ENCODE results near the gene AMPD3.

Gene AMPD3

DNA sequence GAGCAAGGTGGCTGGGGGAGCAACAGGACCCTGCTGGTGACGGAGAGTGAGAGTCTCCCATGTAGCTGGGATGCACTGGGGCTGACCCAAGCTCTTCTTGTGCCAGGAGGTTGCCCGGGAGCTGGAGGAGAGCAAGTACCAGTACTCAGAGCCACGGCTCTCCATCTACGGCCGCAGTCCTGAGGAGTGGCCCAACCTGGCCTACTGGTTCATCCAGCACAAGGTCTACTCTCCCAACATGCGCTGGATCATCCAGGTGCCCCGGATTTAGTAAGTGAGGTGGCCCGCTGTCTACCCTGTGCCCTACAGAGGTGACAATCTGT lies 40.4 kb downstream of the AMPD3 start:
- DNase-seq (ENCODE audit: low read depth) = no peak
- TF ChIP-seq, protein P1, sequence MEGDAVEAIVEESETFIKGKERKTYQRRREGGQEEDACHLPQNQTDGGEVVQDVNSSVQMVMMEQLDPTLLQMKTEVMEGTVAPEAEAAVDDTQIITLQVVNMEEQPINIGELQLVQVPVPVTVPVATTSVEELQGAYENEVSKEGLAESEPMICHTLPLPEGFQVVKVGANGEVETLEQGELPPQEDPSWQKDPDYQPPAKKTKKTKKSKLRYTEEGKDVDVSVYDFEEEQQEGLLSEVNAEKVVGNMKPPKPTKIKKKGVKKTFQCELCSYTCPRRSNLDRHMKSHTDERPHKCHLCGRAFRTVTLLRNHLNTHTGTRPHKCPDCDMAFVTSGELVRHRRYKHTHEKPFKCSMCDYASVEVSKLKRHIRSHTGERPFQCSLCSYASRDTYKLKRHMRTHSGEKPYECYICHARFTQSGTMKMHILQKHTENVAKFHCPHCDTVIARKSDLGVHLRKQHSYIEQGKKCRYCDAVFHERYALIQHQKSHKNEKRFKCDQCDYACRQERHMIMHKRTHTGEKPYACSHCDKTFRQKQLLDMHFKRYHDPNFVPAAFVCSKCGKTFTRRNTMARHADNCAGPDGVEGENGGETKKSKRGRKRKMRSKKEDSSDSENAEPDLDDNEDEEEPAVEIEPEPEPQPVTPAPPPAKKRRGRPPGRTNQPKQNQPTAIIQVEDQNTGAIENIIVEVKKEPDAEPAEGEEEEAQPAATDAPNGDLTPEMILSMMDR (conservative IDR thresholded peaks at IDR 0.05; ENCODE audit: low read length) = no peak
- H3K4me3 ChIP-seq (ENCODE audit: low read length) = no peak overlapping the region

DNA sequence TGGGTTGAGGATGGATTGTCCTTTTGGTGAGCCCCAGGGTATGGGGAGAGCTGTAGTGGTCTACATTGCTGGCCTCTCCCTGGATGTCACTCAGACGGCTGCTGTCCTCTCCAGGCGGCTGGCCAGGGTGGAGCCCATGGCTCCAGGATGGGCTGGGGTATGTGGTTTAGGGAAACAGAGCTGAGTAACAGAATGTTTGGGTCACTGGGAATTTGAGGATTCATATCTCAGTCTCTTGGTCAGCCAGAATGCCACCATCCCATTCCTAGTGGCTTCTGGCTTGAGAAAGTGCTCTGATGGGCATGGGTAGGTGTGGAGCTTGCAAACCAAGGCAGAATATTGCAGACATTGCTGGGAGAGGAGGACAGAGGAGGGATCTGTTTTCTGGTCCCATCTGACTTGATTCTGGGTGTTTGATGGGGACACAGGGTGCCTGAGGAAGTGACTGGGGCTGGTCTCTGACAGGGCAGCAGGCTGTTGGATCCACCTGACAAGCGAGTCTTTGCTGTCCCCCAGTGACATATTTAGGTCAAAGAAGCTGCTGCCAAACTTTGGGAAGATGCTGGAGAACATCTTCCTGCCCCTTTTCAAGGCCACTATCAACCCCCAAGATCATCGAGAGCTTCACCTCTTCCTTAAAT lies 41.4 kb downstream of the AMPD3 start:
- DNase-seq (ENCODE audit: low read depth) = no peak
- no peak overlapping the region for H3K4me3 ChIP-seq (ENCODE audit: low read length)
- TF ChIP-seq, protein P1 (conservative IDR thresholded peaks at IDR 0.05; ENCODE audit: low read length) = no peak

DNA sequence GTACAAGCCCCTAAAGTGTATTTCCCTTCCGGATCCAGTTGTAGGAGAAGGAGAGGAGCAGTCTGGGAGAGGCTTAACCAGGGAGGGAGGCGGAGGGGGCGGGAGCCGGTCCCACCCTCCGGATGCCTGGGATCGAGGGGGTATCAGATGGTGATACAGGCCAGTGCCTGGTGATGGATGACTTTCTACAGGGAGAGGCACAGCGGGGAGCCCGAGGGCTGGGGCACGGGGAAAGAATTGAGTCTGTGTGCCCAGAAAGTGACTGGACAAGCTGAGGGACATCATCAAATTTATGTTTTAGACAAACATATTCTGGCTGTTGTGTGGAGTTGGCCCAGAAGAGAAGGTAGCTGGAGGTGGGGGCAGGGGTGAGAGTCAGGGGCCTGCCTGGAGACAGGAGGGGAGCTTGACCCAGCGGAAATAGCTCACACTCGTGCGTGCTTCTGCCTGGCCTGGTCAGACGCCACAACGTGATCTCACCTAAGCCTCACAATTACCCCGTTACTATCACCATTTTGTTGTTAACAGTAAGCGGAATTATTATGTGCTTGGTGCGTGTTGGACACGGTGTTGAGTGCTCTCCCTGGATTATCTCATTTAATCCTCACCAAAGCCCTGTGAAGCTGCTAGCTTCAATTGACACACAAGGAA lies 42.4 kb downstream of the AMPD3 start:
- no peak overlapping the region for H3K4me3 ChIP-seq (ENCODE audit: low read length)
- TF ChIP-seq, protein P1 (conservative IDR thresholded peaks at IDR 0.05; ENCODE audit: low read length) = no peak

DNA sequence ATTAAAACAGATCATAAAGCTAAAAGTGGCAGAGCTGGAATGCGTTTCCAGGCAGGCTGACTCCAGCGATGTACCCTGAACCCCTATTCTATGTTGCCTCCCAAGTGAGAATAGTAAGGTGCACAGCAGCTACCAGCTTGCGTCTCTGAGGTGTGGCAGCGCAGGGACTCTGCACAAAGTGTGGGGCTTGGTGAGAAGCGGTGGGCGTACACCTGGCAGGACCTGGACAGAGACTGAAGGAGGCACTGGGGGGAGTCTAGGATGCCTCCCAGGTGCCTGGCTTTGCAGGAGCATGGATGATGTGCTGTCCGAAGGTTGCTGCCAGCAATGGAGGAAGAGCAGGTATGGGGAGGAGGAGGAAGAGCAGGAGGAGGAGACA lies 42.9 kb downstream of the AMPD3 start:
- H3K4me3 ChIP-seq (ENCODE audit: low read length) = no peak overlapping the region
- DNase-seq (ENCODE audit: low read depth) = no peak
- TF ChIP-seq, protein P1 (conservative IDR thresholded peaks at IDR 0.05; ENCODE audit: low read length) = no peak

More for the DNA sequence above, 42.4 kb downstream of the AMPD3 start:
- DNase-seq (ENCODE audit: low read depth) = no peak

DNA sequence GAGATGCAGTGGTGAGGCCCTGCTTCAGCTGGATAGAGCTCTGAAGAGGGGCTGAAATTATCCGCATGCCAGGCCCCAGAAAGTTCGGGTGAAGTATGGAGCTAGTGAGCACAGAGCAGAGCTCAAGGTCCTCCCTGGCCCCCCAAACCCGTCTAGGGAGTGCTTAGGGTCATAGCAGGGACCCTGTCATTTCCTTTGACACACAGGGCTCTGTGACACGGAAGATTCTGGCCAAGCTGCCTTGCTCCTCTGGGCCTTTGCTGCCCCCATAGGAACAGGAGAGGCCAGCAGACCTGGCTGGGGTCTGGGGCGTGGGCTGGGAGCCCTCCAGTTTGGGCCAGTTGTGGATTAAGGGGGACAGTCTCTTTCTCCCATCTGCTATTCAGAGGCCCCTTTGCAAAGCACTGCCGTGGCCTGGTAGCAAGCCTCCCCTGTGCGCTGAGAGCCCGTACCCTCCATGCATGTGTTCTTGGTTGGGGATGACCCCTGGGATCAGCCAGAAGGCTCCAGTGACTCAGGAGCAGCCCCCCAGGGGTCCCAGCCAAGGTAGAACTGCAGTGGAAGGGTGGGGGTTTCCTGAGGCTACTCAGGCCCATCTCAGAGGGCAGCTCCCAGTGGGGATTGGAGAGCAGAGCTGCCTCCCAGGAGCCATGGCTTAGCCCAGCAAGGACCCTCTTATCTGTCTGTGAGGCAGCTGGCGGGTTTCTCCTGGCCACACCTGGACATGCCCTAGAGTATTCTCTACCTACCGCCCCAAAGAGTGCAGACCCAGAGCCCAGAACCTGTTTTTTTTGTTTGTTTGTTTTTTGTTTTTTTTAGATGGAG lies 43.6 kb downstream of the AMPD3 start:
- no peak overlapping the region for H3K4me3 ChIP-seq (ENCODE audit: low read length)
- DNase-seq (ENCODE audit: low read depth) = no peak
- TF ChIP-seq, protein P1 (conservative IDR thresholded peaks at IDR 0.05; ENCODE audit: low read length) = no peak

DNA sequence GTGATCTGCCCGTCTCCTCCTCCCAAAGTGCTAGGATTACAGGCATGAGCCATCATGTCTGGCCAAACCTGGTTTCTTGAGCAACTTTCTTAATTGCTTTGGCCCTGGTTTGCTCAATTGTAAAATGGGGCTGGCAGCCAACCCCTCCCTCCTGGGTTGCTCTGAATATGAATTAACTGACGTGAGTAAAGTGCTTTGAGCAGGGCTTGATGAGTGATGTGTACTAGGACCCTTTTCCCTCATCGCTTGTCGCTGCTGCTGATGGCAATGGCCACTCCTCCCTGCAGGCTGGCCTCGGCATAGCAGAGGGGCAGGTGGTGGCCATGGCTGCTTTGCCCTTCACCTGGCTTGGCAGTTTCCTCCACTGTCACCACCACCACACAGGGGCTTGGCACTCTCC lies 44.4 kb downstream of the AMPD3 start:
- peak; percentile 47 for DNase-seq (ENCODE audit: low read depth)
- H3K4me3 ChIP-seq (ENCODE audit: low read length) = no peak overlapping the region
- TF ChIP-seq, protein P1 (conservative IDR thresholded peaks at IDR 0.05; ENCODE audit: low read length) = no peak
